ENCODE measurements around the gene MAST1. TPM values are rescaled to one million over a fixed set of nuclear protein-coding genes. Genes with fewer than 3 reads are reported as not detected.

The MAST1 gene
- total RNA-seq, 2 donors from 2014 or later: 0.42 to 1.4 TPM

GRCh38 chr19:12790628-12791344, 47.5 kb upstream of the MAST1 start:
- Histone ChIP-seq H3K9me3 (no peaks in the 10 kb centered on the region), H3K36me3 (no peaks in the 10 kb centered on the region), H3K9ac (ENCODE audit: low read depth in 2 of 2, low read length in 2 of 2) (peak overlapping the region; percentile 83 to 95), H3K27me3 (no peaks in the 10 kb centered on the region), H3K4me3 (peak overlapping the region; percentile 90), H3K27ac (peak overlapping the region; percentile 100), H3K4me1 (peaks cover 29% of the 10 kb centered on the region)
- DNase-seq: no peak
- no peak for TF ChIP-seq CTCF (IDR thresholded peaks at IDR 0.05)
- intact Hi-C loops (cut with DNase I): no loop called here

GRCh38 chr19:12791345-12792050, 46.8 kb upstream of the MAST1 start, which contains the start of gene JUNB:
Gene JUNB, plus strand, starts transcription at chr19:12791486. Its CDS starts 286 bp downstream, at chr19:12791772.
- H3K27me3 ChIP-seq: no peaks in the 10 kb centered on the region
- H3K9me3 ChIP-seq: no peaks in the 10 kb centered on the region
- H3K27ac ChIP-seq: peak within 1 kb of the TSS; percentile 100
- peak within 1 kb of the TSS; percentile 90 for H3K4me3 ChIP-seq
- H3K9ac ChIP-seq (ENCODE audit: low read depth in 2 of 2, low read length in 2 of 2): peak within 1 kb of the TSS; percentile 95 to 97
- TF ChIP-seq CTCF (IDR thresholded peaks at IDR 0.05): no peak
- intact Hi-C loops (cut with DNase I): no loop called here
- H3K36me3 ChIP-seq: no peaks in the 10 kb centered on the region
- peaks cover 28% of the 10 kb centered on the region for H3K4me1 ChIP-seq
- peak; percentile 98 for DNase-seq

GRCh38 chr19:12792051-12792852, 46.1 kb upstream of the MAST1 start:
- Histone ChIP-seq H3K27ac (peak overlapping the region; percentile 100), H3K9me3 (no peaks in the 10 kb centered on the region), H3K36me3 (no peaks in the 10 kb centered on the region), H3K4me1 (peaks cover 20% of the 10 kb centered on the region), H3K9ac (ENCODE audit: low read depth in 2 of 2, low read length in 2 of 2) (peak overlapping the region; percentile 95 to 97), H3K27me3 (no peaks in the 10 kb centered on the region), H3K4me3 (peak overlapping the region; percentile 90)
- intact Hi-C loops (cut with DNase I): no loop called here
- TF ChIP-seq CTCF (IDR thresholded peaks at IDR 0.05): no peak
- DNase-seq: peak; percentile 78

GRCh38 chr19:12792853-12793289, 45.4 kb upstream of the MAST1 start:
- peaks cover 17% of the 10 kb centered on the region for H3K4me1 ChIP-seq
- no peaks in the 10 kb centered on the region for H3K9me3 ChIP-seq
- TF ChIP-seq CTCF (IDR thresholded peaks at IDR 0.05): no peak
- no peak for DNase-seq
- H3K9ac ChIP-seq (ENCODE audit: low read depth in 2 of 2, low read length in 2 of 2): peak overlapping the region; percentile 95 to 97
- H3K27ac ChIP-seq: peak overlapping the region; percentile 100
- H3K36me3 ChIP-seq: no peaks in the 10 kb centered on the region
- H3K4me3 ChIP-seq: peak overlapping the region; percentile 90
- H3K27me3 ChIP-seq: no peaks in the 10 kb centered on the region
- intact Hi-C loops (cut with DNase I): no loop called here
